Mesendoderm (in vitro differentiated cells): ENCODE measurements around the gene NINJ1.

ENCODE experiments used
- DNase-seq: peaks from one replicate; pipeline ENCODE4 v3.0.0; 2013
- H2AK5ac ChIP-seq: 2 replicates; pipeline ENCODE4 v1.6.1; 2013; ENCODE audit warnings: low read length, inconsistent platforms
- H2BK120ac ChIP-seq: 2 replicates; pipeline ENCODE4 v1.6.1; 2013; ENCODE audit warnings: low read depth, mild to moderate bottlenecking, low read length, moderate library complexity, mixed read lengths
- H2BK15ac ChIP-seq: replicated peaks from 2 replicates; pipeline ENCODE4 v1.6.1; 2013; ENCODE audit warnings: low read depth, mild to moderate bottlenecking, moderate library complexity
- H2BK5ac ChIP-seq: 2 replicates; pipeline ENCODE4 v1.6.1; 2013; ENCODE audit warnings: low read length, inconsistent platforms
- H3K18ac ChIP-seq: 2 replicates; pipeline ENCODE4 v1.6.1; 2013; ENCODE audit warnings: mild to moderate bottlenecking, low read length, mixed read lengths
- H3K23ac ChIP-seq: one replicate; pipeline ENCODE4 v1.6.1; 2013; ENCODE audit warnings: low read length
- H3K27ac ChIP-seq: 2 replicates; pipeline ENCODE4 v1.5.1; 2013; ENCODE audit warnings: low read depth, mild to moderate bottlenecking, inconsistent platforms, low read length, moderate library complexity
- H3K27me3 ChIP-seq: 2 replicates; pipeline ENCODE4 v1.6.1; 2013; ENCODE audit warnings: low read length, control low read depth, mild to moderate bottlenecking, inconsistent platforms; ENCODE audit not compliant: insufficient read depth, poor library complexity
- H3K36me3 ChIP-seq: 2 replicates; pipeline ENCODE4 v1.6.1; 2013; ENCODE audit warnings: low read length, inconsistent platforms; ENCODE audit not compliant: control insufficient read depth, insufficient read depth
- H3K4ac ChIP-seq: one replicate; pipeline ENCODE4 v1.6.1; 2013; ENCODE audit warnings: low read depth, mild to moderate bottlenecking, low read length, moderate library complexity
- H3K4me1 ChIP-seq: 2 replicates; pipeline ENCODE4 v1.6.1; 2013; ENCODE audit warnings: low read depth, low read length, inconsistent platforms; ENCODE audit not compliant: control insufficient read depth
- H3K4me2 ChIP-seq: 2 replicates; pipeline ENCODE4 v1.6.1; 2013; ENCODE audit warnings: low read length
- H3K4me3 ChIP-seq: 2 replicates; pipeline ENCODE4 v1.5.1; 2013; ENCODE audit warnings: mild to moderate bottlenecking, low read length
- H3K56ac ChIP-seq: one replicate; pipeline ENCODE4 v1.6.1; 2013; ENCODE audit warnings: low read length
- H3K79me1 ChIP-seq: 2 replicates; pipeline ENCODE4 v1.6.1; 2013; ENCODE audit warnings: low read length, inconsistent platforms
- H3K79me2 ChIP-seq: 2 replicates; pipeline ENCODE4 v1.6.1; 2013; ENCODE audit warnings: mild to moderate bottlenecking, low read length; ENCODE audit not compliant: control insufficient read depth, insufficient read depth
- H3K9ac ChIP-seq: 2 replicates; pipeline ENCODE4 v1.6.1; 2013; ENCODE audit warnings: low read length, inconsistent platforms
- H4K5ac ChIP-seq: one replicate; pipeline ENCODE4 v1.6.1; 2013; ENCODE audit warnings: low read length
- H4K8ac ChIP-seq: one replicate; pipeline ENCODE4 v1.6.1; 2013; ENCODE audit warnings: low read depth, mild to moderate bottlenecking, control low read depth, low read length, moderate library complexity
- WGBS: extraction: QIAGEN DNeasy Blood & Tissue Kit; methylation state at CpG from one replicate; pipeline ENCODE4 v1.1.7; 2013; ENCODE audit warnings: low lambda C conversion rate, missing lambda C conversion rate; ENCODE audit not compliant: insufficient coverage; ENCODE audit errors: extremely low coverage; 5-methylcytosine and 5-hydroxymethylcytosine counted together

The NINJ1 gene

GRCh38 chr9:93166699-93167098 is 32.6 kb upstream of the NINJ1 start:
- DNase-seq, result no peak
- Histone ChIP-seq H3K4ac (no peak overlapping the region), H2BK5ac (no peak overlapping the region), H3K4me2 (no peak overlapping the region), H3K79me1 (no peaks in the 10 kb centered on the region), H3K56ac (no peak overlapping the region), H3K79me2 (no peaks in the 10 kb centered on the region), H3K18ac (no peak overlapping the region), H3K4me3 (no peak overlapping the region), H3K23ac (no peak overlapping the region), H3K4me1 (no peaks in the 10 kb centered on the region), H4K8ac (no peak overlapping the region), H2BK120ac (no peak overlapping the region), H3K9ac (no peak overlapping the region), H3K36me3 (no peaks in the 10 kb centered on the region), H2AK5ac (no peak overlapping the region), H4K5ac (no peak overlapping the region), H2BK15ac (no peak overlapping the region), H3K27me3 (no peaks in the 10 kb centered on the region), H3K27ac (no peak overlapping the region)
- WGBS, result no CpG with 5 or more reads among the region's 7 CpGs

GRCh38 chr9:93164085-93164484 is 30.0 kb upstream of the NINJ1 start:
- Histone ChIP-seq H2BK5ac (no peak overlapping the region), H2BK15ac (no peak overlapping the region), H3K4me2 (no peak overlapping the region), H3K56ac (no peak overlapping the region), H3K4me3 (no peak overlapping the region), H3K18ac (no peak overlapping the region), H3K79me1 (no peaks in the 10 kb centered on the region), H3K4ac (no peak overlapping the region), H4K8ac (no peak overlapping the region), H3K27me3 (no peaks in the 10 kb centered on the region), H3K79me2 (no peaks in the 10 kb centered on the region), H3K27ac (no peak overlapping the region), H3K23ac (no peak overlapping the region), H2AK5ac (no peak overlapping the region), H2BK120ac (no peak overlapping the region), H3K9ac (no peak overlapping the region), H3K36me3 (no peaks in the 10 kb centered on the region), H4K5ac (no peak overlapping the region), H3K4me1 (no peaks in the 10 kb centered on the region)
- DNase-seq, result no peak
- WGBS, result no CpG with 5 or more reads among the region's 13 CpGs

GRCh38 chr9:93161786-93162562 is 27.9 kb upstream of the NINJ1 start:
- H3K4ac ChIP-seq, result no peak overlapping the region
- H3K27ac ChIP-seq, result no peak overlapping the region
- H3K9ac ChIP-seq, result no peak overlapping the region
- no peaks in the 10 kb centered on the region for H3K36me3 ChIP-seq
- no peak overlapping the region for H2BK15ac ChIP-seq
- H3K56ac ChIP-seq, result no peak overlapping the region
- no peak for DNase-seq
- no peak overlapping the region for H4K8ac ChIP-seq
- no peak overlapping the region for H2BK5ac ChIP-seq
- H3K4me3 ChIP-seq, result no peak overlapping the region
- no peak overlapping the region for H2AK5ac ChIP-seq
- no peak overlapping the region for H4K5ac ChIP-seq
- no peak overlapping the region for H3K23ac ChIP-seq
- no peaks in the 10 kb centered on the region for H3K79me1 ChIP-seq
- H3K27me3 ChIP-seq, result no peaks in the 10 kb centered on the region
- no peak overlapping the region for H3K4me2 ChIP-seq
- no peak overlapping the region for H2BK120ac ChIP-seq
- no peaks in the 10 kb centered on the region for H3K4me1 ChIP-seq
- no CpG with 5 or more reads among the region's 11 CpGs for WGBS
- no peaks in the 10 kb centered on the region for H3K79me2 ChIP-seq
- H3K18ac ChIP-seq, result no peak overlapping the region

GRCh38 chr9:93159601-93160471 is 25.8 kb upstream of the NINJ1 start:
- Histone ChIP-seq H3K4ac (no peak overlapping the region), H3K4me3 (no peak overlapping the region), H2BK15ac (no peak overlapping the region), H3K23ac (no peak overlapping the region), H3K4me2 (no peak overlapping the region), H3K79me1 (no peaks in the 10 kb centered on the region), H2BK5ac (no peak overlapping the region), H3K56ac (no peak overlapping the region), H3K18ac (no peak overlapping the region), H2BK120ac (no peak overlapping the region), H4K5ac (no peak overlapping the region), H2AK5ac (no peak overlapping the region), H4K8ac (no peak overlapping the region), H3K4me1 (no peaks in the 10 kb centered on the region), H3K79me2 (no peaks in the 10 kb centered on the region), H3K36me3 (no peaks in the 10 kb centered on the region), H3K27ac (no peak overlapping the region), H3K27me3 (no peaks in the 10 kb centered on the region), H3K9ac (no peak overlapping the region)
- peak; percentile 90 for DNase-seq
- WGBS, result no CpG with 5 or more reads among the region's 19 CpGs

GRCh38 chr9:93156475-93157008 is 22.5 kb upstream of the NINJ1 start:
- Histone ChIP-seq H3K4me2 (no peak overlapping the region), H2BK5ac (no peak overlapping the region), H3K18ac (no peak overlapping the region), H3K27me3 (no peaks in the 10 kb centered on the region), H2BK120ac (no peak overlapping the region), H3K36me3 (no peaks in the 10 kb centered on the region), H3K79me1 (no peaks in the 10 kb centered on the region), H3K9ac (no peak overlapping the region), H2BK15ac (no peak overlapping the region), H3K79me2 (no peaks in the 10 kb centered on the region), H3K23ac (no peak overlapping the region), H3K4ac (no peak overlapping the region), H4K8ac (no peak overlapping the region), H2AK5ac (no peak overlapping the region), H3K27ac (no peak overlapping the region), H3K56ac (no peak overlapping the region), H3K4me3 (no peak overlapping the region), H3K4me1 (no peaks in the 10 kb centered on the region), H4K5ac (no peak overlapping the region)
- no peak for DNase-seq
- no CpG with 5 or more reads among the region's 11 CpGs for WGBS
